Daoy (cell line): ENCODE measurements around the gene ABHD17C. TPM values are rescaled to one million over a fixed set of nuclear protein-coding genes. Genes with fewer than 3 reads are reported as not detected.
A peak's percentile ranks its signal among the peaks of the same experiment; 100 is the strongest.

Experiments
- DNase-seq: peaks from one replicate; pipeline ENCODE4 v3.0.0-alpha.2; 2015; ENCODE audit warnings: low read depth
- total RNA-seq: library from RNA; depleted of rRNA; stranded (reverse); fragments of >200 nt; shearing (Covaris generic); gene quantifications from 2 replicates; pipeline ENCODE4 v1.2.3, GENCODE V29; 2014

Gene ABHD17C
- total RNA-seq, 1 experiment from 2014 or later: 3.6 TPM

- DNase-seq: no peak
Observed at GRCh38 chr15:80764535-80764934, 69.4 kb downstream of the ABHD17C start.

- DNase-seq: no peak
Observed at GRCh38 chr15:80766275-80766674, 71.2 kb downstream of the ABHD17C start.

GRCh38 chr15:80768158-80768557 is 73.0 kb downstream of the ABHD17C start:
- no peak for DNase-seq

- no peak for DNase-seq
Observed at GRCh38 chr15:80769153-80769828, 74.2 kb downstream of the ABHD17C start.

- peak; percentile 21 for DNase-seq
Observed at GRCh38 chr15:80769829-80770705, 75.0 kb downstream of the ABHD17C start.

DNA sequence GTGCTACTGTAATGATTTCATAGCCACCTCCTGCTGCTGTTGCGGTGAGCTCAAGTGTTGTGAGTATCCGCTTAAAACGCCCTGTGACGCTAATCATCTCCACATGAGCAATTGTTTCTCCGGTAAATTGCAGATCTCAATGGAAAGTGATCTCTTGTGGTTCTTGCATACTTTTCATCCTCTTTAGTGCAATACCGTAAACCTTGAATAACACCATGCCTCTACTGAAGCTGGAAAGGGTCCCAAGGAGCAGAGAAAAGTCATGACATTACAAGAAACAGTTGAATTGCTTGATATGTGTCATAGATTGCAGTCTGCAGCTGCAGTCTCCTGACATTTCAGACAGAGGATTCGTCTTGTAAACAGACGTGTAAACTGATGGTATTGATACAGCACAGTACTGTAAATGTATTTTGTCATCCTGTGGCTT is 78.0 kb downstream of the ABHD17C start:
- peak; percentile 56 for DNase-seq

GRCh38 chr15:80773792-80774352 is 78.8 kb downstream of the ABHD17C start:
- DNase-seq: no peak

DNA sequence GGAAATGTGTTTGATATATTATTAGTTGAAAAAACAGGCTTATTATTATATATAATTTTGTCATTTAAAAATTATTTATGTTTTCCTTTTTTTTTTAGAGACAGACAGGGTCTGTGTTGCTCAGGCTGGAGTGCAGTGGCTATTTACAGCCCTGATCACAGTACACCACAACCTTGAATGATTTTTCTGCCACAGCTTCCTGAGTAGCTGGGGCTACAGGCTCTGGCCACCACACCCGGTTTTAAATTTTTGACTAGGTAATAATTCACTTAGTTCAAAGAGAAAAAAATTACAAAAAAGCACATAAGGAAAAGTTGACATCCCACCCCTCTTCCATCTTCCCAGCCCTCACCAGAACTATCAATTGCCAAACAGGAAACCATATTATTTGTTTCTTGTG is 79.4 kb downstream of the ABHD17C start:
- no peak for DNase-seq

GRCh38 chr15:80775338-80775737 is 80.2 kb downstream of the ABHD17C start:
- DNase-seq: no peak

DNA sequence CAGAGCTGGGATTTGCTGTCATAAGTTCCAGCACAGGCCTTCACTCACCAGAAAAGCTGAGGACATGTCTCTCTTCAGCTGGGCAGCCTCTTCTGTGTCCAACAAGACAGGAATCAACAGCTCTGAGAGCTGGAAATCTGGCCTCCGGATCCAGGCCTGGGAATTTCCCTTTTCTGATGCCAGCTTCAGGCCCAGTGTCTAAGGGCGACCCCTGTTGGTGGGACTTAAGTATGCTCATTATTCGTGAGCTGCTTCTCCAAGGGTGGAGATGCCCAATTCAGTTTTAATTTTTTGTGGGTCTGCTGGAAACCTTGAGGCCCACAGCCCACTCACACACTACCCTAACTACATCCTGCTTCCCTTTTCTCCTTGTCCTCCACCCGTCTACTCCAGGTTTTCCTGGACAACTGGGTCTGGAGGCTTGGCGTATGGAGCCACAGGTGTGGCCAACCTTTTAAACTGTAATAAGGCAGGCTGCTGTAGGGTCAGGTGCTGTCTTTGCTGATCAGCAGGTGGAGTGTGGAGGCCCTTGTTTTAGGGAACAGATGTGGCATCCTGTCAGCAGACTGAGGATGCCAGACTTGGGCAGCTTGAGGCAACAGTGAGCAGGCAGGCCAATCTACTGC is 81.4 kb downstream of the ABHD17C start:
- DNase-seq: peak; percentile 82

GRCh38 chr15:80777137-80777536 is 82.0 kb downstream of the ABHD17C start:
- DNase-seq: peak; percentile 25

DNA sequence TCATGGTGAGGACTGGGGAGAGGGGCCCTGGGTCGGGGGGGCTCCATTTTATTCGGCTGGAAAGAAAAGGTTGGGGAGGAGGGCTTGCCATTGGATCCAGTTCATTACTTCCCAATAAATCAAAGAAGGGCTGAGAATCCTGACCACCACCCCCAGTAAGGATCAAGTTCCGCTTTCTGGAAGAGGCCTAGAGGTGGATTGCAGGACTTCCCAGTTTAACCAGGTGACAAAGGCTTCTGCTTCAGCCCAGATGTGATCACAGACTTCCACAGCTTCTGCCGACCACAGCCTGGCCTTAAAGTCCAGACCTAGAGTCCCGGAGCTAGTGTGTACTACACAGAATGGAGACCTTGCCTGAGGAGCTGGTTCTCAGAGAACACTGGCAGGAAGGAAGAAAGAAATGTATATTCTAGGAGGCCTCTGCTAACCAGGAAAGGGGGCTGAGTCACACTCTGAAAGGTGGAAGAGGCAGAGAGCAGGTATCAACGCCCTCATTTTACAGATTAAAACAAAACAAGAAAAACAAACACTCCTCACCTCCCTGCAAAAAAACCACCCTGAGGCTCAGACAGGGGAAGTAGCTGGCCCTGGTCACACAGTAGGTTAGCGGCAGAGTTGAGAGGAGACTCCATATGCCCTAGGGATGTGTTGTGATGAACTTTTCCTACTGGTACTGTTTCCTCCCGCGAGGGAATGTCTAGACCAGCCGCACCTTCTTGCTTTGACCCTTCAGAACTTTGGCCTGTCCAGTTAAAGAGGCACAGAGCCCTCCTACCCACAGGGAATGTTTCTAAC is 82.9 kb downstream of the ABHD17C start:
- DNase-seq: no peak

- DNase-seq: no peak
Observed at GRCh38 chr15:80778621-80778963, 83.5 kb downstream of the ABHD17C start.

- DNase-seq: peak; percentile 84
Observed at GRCh38 chr15:80778964-80779657, 84.0 kb downstream of the ABHD17C start, which contains the start of gene CEMIP. Gene CEMIP (plus strand): TSS chr15:80779370. CDS start chr15:80873880, 94,510 bp downstream.

- DNase-seq: peak; percentile 64
Observed at GRCh38 chr15:80779658-80780415, 84.7 kb downstream of the ABHD17C start.

DNA sequence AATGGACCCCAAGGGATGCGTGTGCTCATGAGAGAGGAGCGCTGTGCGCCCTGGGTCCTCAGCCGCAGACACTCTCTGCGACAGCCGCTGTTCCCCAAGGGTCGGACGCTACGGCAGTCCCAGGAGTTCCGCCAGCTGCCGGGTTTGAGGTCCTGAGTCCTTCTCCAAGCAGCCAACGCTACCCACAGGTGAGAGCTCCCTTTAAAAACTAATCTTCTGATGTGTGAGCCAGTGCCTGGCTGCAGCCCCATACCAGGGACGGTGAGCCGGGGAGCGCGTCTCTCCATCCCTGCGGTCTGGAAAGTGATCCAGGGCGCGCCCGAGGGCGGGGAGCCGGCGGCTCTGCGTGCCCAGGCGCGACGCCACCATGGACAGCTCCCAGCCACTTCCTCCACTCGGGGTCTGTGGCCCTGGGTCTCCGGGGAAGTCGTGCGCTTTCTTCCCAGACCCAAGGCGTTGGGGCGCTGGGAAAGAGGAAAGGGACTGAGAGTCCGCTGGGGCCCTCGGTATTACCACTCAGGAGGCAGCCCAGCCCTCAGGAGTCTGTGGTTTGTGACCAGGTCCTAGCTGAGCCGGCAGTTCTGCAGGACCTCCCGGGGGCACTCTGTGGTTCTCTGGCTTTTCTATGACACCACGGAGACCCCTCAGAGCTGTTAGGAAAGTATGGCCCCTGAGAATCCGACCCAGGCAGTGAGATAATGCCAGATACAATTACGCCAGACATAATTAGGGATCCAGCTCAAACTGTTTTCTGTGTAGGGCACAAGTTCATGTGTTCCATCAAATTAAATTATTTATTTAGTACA is 85.5 kb downstream of the ABHD17C start:
- DNase-seq: peak; percentile 72

DNA sequence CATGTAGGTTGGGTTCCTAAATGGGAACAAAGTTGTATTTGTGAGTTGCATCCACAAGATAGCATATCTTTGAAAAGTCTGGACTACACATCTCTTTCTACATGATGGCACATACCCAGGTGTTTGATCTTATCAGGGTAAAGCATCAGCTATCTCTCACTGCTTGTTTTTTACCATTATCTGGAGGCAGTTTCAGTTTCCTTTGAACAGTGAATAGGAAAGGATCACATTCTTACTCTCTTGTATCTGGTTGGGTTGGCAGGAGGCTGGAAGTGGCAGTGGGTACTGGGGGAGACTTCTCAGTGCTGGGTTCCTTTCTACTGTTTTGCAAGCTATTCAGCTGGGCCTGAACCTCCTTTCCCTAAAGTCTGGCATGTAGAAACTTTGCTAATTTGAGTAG is 88.2 kb downstream of the ABHD17C start:
- DNase-seq: no peak

- DNase-seq: no peak
Observed at GRCh38 chr15:80785335-80785734, 90.2 kb downstream of the ABHD17C start.

DNA sequence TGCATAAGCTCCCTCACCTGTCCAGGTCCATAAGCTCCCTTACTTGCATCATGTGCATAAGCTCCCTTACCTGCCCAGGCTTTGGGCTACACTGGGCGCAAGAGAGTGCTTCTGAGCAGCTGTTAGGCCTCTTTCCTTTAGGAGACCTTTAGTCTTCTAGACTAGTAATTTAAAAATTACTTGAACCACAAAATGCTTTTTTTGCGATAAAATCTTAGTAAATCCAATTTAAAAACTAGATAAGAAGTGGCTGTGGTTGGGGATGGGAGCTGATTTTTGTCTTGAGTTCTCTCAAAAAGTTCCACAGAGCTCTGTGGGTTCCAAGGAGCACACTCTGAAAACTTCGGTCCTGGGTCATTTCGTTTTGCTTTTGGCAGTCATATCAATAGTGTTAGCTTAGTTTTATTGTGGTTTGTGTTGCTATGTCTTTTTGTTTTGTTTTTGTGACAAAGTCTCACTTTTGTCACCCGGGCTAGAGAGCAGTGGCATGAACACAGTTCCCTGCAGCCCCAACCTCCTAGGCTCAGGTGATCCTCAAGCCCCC is 90.8 kb downstream of the ABHD17C start:
- DNase-seq: no peak
